Measurements from ENCODE around the gene WDR44.
A peak's percentile ranks its signal among the peaks of the same experiment; 100 is the strongest.
"Not testable (repeated sequence)": the region's sequence is repeated elsewhere in the genome, so short reads cannot be mapped to it uniquely, and the experiment has no call there.

Gene WDR44, protein sequence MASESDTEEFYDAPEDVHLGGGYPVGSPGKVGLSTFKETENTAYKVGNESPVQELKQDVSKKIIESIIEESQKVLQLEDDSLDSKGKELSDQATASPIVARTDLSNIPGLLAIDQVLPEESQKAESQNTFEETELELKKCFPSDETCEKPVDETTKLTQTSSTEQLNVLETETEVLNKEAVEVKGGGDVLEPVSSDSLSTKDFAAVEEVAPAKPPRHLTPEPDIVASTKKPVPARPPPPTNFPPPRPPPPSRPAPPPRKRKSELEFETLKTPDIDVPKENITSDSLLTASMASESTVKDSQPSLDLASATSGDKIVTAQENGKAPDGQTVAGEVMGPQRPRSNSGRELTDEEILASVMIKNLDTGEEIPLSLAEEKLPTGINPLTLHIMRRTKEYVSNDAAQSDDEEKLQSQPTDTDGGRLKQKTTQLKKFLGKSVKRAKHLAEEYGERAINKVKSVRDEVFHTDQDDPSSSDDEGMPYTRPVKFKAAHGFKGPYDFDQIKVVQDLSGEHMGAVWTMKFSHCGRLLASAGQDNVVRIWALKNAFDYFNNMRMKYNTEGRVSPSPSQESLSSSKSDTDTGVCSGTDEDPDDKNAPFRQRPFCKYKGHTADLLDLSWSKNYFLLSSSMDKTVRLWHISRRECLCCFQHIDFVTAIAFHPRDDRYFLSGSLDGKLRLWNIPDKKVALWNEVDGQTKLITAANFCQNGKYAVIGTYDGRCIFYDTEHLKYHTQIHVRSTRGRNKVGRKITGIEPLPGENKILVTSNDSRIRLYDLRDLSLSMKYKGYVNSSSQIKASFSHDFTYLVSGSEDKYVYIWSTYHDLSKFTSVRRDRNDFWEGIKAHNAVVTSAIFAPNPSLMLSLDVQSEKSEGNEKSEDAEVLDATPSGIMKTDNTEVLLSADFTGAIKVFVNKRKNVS

DNA sequence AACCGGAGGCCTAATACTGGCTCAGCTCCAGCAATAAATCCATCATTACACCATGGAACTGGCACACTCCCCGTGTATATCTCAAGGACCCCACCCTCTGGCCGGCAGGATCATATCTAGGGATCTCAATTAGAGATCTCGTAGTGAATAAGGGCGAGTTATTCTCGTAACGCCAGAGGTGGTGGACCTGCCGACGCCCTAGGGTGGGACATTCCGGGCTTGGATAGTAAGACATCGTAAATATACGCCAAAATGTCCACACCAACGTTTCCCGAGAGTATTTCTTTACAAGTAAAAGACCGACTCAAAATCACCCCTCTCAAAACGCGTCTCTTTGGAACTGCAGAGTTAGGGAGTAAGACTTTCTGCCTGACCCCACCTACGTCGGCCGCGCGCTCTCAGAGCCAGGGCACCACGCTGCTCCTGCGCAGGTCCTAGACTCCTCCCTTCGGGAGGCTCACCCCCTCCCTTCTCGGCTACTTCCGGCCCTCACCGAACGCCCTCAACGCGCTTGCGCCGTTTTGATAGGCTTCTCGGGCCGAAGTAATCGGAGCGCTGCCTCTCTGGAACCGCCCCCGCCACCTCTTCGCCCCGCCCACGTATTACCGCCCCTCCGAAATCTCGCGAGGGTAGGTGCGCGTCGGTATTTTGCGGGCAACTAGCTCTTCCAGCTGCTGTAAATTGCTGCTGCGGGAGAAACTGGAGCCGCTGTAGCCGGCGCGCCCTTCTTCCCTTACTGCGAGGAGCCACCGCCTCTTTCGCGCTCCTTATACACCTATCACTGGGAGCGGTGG, at the start of gene WDR44:
WDR44 (plus strand) TSS at position 643 of the 794 bp plus-strand sequence. CDS start 398 bp downstream, outside the sequence.
- peak; percentile 95 for DNase-seq (ENCODE audit: low spot score)

DNA sequence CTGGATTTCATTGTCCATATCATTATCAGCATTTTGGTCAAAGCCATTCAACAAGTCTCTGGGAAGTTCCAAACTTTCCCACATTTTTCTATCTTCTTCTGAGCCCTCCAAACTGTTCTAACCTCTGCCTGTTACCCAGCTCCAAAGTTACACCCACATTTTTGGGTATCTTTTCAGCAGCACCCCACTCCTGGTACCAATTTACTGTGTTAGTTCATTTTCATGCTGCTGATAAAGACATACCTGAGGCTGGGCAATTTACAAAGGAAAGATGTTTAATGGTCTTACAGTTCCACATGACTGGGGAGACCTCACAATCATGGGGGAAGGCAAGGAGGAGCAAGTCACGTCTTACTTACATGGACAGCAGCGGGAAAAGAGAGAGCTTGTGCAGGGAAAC, 40.1 kb upstream of the WDR44 start:
- not testable (repeated sequence) for DNase-seq (ENCODE audit: low spot score)

DNA sequence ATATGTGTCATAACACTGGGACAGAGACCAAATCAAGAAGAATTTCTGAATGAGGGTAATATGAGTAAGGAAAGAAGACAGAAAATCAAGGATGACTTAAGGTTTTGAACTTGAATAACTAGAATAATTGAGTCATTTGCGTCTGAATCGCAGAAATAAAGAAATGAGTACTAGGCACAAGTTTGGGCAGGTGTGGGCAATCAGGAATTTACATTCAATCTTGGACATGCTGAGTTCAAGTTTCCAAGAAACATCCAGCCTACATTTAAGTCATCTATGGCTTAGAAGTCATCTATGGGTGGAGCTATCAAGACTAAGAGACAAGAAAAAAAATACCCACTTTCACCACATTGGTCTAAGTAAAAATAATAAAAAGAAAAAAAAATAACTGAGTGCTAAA, 30.4 kb upstream of the WDR44 start:
- no peak for DNase-seq (ENCODE audit: low spot score)

DNA sequence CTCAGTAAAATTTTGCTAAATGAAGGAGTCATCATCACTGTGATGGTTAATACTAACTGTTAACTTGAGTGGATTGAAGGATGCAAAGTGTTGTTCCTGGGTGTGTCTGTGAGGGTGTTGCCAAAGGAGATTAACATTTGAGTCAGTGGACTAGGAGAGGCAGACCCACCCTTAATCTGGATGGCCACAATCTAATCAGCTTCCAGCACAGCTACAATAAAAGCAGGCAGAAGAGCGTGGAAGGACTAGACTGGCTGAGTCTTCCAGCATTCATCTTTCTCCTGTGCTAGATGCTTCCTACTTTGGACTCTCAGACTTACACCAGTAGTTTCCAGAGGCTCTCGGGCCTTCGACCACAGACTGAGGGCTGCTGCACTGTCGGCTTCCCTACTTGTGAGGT, 21.3 kb upstream of the WDR44 start:
- no peak for DNase-seq (ENCODE audit: low spot score)

DNA sequence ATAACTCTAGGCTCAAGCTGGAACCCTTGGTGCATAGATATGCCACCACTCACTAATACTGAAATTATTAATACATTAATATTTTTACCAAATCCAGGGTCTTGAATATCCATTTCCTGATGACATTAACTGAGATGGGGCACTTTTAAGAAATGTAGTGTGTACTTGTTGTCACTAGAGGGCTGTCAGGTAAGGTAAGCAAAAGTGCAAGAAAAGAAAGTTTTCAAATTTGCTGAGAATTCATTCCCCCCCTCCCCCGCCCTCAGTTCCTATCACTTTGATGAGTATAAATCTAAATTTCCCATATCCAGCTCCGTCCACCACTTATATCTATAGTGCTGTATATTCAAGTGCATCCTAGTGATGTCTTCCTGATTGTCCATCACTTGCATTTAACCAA, 20.5 kb upstream of the WDR44 start:
- DNase-seq (ENCODE audit: low spot score) = no peak

DNA sequence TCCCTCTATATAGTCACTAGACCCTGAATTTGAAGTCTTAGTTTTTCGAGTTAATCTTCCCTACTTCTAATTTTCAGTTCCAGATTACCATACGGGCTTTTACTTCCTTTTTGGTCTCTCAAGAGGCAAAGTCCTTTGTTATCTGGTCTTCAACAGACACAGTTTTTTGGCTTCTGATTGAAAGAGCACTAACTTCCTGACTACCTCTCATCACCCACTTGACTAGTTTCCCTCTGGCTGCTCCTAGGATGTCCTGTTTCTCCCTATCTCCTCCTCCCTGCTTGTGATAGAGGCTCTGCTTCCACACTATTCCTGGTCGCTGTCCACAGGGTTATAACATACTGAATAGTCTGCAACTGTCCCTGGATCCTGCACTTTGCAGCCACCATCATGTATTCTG, 16.7 kb upstream of the WDR44 start:
- no peak for DNase-seq (ENCODE audit: low spot score)

DNA sequence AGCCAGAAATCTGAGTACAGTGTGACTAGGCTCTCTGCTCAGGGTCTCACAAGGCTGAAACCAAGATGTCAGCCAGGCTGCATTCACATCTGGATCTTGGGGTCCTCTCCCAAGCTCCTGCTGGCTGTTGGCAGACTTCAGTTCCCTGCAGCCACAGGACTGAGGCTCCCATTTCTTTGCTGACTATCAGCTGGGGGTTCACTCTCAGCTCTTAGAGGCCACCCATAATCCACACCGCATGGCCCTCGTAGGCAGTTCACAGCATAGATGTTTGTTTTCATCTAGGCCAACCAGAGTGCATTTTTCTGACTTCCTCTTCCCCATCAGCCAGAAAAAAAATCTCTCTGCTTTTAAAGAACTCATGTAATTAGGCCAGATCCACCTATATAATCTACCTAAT, 8.2 kb upstream of the WDR44 start:
- no peak for DNase-seq (ENCODE audit: low spot score)

DNA sequence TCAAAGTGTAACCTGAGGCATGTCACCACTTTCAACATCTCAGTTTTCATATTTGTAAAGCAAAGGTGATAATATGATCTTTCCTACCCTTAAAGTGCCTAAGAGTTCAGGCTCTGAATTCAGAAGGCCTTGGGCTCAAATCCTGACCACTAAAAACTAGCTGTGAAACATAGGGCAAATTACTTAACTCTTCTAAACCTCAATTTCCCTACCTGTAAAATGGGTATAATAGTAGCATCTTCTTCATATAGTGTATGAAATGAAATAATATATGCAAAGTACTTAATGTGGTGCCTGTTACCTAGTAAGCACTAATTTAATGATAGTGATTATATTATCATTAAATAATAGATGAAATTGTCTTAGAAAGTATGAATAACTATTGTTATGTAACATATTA, 7.0 kb upstream of the WDR44 start:
- DNase-seq (ENCODE audit: low spot score) = no peak

DNA sequence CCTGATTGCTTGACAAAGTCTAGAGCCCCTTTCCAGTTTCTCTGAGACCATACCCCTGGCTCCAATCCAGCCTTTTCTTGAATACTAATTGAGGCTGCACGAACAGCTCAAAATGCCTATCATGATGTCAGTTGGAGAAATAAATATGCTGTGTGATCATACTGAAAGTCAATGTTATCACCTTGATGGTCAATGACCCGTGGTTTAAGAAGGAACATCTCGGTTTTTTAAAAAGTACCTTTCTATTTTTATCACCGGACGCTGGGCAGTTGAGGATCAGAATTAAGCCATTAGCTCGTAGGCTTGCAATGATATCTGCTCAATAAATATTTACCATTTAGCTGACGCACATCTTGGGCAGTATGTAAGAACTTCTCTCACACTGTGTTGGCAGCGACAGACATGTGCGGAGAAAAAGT, 852 bp upstream of the WDR44 start:
- no peak for DNase-seq (ENCODE audit: low spot score)

DNA sequence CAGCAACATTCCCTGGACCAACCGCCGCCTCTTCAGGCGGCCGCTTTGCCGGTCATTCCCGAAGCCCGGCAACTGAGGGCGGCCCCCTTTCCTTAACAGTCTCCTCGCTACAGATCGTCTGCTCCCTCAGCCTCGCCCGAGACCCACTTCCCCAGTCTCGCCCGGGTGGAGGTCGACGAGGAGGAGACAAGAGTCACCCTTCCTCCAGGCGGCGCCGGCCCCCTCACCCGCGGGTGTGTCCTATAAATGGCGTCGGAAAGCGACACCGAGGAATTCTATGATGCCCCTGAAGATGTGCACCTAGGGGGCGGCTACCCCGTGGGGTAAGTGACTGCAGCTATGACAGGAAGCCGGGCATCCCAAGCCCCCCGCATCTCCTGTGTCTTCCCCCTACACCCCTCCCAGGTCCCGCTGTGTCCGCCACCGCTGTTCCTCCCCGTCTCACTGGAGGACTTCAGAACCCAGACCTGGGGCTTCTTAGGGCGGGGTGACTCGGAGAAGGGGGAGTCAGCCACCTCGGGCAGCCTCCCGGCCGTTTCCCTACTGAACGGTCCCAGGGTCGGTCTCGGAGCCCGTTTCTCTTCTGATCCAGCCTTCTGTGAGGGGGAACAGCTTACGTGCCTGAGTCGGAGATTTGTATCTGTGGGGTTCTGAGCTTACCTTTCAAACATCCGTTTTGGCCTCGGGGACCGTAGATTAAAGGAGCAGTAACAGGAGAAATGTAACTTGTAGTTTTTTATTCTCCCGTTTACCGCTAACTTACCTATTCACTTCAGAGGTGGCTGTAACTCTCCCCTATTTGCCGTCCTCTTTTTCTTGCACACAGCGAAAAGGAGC, 570 bp downstream of the WDR44 start:
- peak; percentile 20 for DNase-seq (ENCODE audit: low spot score)

DNA sequence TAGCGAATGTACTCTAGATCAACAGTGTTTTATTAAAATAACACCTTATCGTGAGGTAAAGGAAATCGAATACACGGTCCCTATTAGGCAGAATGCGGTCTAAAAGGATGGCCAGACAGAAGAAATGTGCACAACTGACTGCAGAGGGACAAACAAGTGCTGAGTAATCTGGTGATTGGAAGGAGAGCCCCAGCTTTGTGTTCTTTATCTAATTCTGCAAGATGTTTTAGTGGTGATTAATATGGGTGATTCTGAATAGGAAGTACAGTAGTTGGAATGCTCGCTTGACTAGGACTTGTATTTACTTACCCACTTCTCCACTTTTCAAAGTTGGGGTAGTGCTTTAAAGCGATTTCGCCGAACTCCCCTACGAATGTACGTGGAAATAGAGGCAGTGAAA, 1.2 kb downstream of the WDR44 start:
- peak; percentile 9 for DNase-seq (ENCODE audit: low spot score)

DNA sequence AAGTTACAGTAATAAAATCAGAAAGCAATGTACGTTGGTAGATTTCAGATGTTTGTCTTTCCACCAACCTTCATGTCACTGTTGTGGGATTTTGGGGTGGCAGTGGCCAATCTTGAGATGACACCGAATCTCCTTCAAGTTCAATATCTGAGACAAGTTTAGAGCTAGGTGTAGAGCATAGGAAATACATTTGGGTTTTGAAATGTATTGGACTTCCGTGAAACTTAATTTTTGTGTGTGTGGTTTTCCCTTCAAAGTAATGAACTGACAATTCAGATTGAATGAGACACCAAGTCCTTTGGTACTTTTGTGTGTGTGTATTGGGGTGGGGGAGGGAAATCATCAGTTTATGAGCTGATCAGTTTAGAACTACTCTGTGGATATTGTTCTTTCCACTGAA, 1.8 kb downstream of the WDR44 start:
- no peak for DNase-seq (ENCODE audit: low spot score)

DNA sequence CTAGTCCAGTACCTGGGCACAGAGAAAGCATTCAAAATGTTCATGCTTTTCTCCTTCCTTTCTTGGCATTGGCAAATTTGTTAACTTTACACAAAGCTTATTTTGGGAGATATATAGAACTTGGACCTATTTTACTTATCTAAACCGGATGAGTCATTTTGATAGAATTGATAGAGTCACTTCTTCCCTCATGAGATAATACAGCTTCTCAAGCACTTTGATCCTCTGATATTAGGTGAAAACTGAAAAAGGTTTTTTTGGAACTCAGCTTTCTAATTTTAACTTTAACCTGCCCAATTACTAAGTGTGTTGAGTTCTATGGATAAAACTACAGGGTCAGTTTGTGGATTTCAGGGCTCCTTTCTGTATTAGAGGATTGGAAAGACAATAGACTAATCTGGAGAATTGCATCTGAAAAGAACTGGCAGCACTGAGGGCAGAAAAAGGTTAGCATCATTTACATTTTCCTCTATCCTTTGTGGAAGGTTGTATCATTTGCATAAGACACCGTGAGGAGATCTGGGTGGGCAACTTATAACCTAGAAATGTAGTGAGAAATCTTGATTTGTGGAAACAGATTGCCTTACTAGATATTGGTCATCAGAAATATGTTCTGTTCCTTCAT, 2.4 kb downstream of the WDR44 start:
- DNase-seq (ENCODE audit: low spot score) = no peak

DNA sequence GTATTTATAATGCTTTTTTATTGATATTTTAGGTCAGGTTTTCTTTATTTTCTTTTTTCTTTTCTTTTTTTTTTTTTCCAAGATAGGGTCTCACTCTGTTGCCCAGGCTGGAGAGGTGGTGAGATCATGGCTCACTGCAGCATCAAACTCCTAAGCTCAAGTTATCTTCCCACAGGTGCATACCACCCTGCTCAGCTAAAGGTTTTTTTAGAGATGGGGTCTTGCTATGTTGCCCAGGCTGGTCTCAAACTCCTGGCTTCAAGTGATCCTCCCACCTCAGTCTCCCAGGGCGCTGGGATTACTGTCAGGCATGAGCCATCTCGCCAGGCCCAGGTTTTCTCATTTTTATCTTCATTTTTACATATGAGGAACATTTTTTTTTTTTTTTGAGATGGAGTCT, 3.3 kb downstream of the WDR44 start:
- DNase-seq (ENCODE audit: low spot score) = no peak

DNA sequence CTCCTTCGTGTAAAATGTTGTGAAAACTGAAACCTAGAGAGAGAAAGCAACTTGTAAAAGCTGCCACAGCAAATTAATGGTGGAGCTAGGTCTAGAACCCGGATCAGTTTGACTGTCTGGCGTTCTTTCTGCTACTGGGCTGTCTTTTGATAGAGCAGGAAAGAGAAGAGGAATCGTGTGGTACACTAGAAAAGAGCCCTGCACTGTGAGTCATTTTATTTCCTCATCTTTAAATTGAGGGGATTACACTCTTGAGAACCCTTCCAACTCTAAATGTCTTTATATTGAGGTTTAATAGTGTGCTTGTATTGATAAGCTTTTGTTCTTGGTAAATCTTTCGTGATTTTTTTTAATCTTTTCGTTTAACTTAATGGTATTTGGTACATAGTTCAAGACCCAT, 4.3 kb downstream of the WDR44 start:
- DNase-seq (ENCODE audit: low spot score) = no peak

DNA sequence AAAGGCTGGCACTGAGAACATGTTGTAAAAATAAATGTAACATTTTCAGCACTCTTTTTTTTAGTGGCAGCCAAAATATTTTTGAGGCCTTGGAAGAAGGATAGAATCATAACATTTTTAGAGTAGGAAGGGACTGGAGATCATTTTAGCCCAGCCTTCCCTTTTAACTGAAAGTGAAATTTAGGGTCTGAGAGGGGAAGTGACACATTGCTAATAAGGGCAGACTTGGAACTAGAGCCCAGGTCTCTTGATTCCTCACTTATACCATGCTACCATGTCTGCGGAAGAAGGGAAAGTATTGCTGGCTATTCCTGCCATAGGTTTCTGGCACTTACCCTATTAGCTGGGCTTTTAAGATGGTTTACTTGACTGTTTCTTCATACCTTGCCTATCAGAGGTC, 4.8 kb downstream of the WDR44 start:
- no peak for DNase-seq (ENCODE audit: low spot score)

DNA sequence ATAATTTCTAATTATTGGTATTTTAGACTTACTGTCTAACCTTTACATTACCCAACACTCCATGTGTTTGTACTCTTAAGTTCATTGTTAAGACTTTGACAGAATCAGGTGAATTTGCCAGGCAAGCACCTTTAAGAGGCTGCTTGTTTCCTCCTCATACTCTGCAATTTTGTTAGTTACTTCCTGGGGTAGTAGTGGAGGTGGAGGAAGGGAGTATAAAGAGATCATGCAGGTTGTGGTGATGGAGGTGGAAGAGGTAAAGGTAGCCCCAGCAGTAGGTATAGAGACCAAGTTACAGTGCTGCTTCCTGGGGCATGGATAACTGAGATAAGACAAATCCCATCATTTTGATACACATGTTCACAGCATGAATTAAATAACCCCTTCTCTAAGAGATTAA, 6.7 kb downstream of the WDR44 start:
- no peak for DNase-seq (ENCODE audit: low spot score)

DNA sequence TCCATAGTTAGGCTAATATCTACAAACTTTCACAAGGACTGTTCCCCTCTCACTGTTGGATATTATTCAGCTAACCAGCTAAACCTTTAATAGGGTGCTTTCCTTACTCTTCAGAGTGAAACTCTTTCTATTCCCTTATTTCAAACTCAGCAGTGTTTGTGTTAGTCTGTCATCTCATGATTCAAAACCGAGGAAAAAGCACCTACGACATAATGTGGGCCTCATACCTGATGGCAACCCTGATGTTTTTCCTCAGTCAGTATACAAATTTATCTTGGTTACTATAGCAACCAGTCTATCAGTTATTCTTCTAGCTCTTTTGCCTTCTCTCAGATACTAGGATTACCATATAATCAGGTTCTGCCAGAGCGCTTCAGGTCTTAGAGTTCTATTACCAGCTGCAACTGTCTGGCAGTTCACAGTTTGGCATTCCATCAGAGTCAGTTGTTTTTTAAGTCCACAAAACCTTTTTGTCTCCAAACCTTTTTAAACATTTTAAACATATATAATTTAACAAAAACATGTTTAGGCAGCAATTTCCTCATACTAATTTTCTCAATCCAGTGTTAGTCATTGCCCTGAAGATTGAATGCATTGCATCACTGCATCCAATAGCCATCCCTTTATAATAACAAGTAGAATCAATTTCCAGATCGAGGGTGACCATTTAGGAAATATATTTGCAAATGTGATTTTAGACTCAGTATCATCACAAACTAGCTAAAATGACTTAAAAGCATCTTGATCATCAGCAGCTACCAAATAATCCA, 7.4 kb downstream of the WDR44 start:
- no peak for DNase-seq (ENCODE audit: low spot score)

DNA sequence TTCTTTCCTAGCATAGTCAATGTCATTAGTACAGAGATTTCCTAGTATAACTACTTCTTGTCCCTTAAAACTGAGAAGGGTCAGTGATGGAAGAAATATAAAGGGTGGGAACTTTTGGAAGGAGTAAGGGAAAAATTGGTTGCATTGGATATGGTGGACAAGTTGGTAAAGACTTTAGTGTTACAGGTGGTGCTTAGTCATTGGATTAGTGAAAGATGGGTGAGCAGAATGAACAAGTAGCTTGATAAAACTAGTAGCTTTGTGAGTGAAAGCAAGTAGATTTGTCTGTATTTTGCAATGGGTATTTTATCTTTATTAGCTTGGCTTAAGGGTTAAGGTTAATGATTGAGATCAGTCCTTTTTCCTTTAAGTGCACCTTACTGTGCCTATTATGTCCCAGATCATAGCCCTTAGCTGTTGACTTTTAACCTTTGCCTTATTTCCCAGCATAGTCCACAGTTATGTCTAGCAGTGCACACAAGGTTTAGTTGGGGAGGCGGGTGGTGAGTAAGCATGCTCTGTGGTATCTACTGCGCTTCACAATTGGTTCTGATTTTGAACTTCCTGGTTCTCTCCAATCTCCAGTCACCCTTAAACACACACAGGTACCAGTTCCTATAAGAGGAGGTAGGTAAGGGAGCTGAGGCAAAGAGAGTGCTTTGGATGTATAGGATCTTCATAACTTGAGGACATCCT, 9.5 kb downstream of the WDR44 start:
- DNase-seq (ENCODE audit: low spot score) = no peak
